ENCODE results near the gene SIGLEC6.

SIGLEC6 gene

GRCh38 chr19:51490676-51491075, 40.8 kb downstream of the SIGLEC6 start:
- Histone ChIP-seq H3K4me3 (ENCODE audit: low read depth, low read length) (no peak overlapping the region), H3K36me3 (ENCODE audit: insufficient read depth, low read length) (no peaks in the 10 kb centered on the region), H2AFZ (ENCODE audit: low read length, unreplicated experiment) (no peak overlapping the region), H3K79me2 (ENCODE audit: control insufficient read depth, insufficient read depth, low read length, unreplicated experiment) (no peaks in the 10 kb centered on the region), H3K4me1 (ENCODE audit: control insufficient read depth, insufficient read depth, low read length, unreplicated experiment) (no peaks in the 10 kb centered on the region), H3K27ac (ENCODE audit: low read depth, low read length) (no peak overlapping the region), H3K27me3 (ENCODE audit: insufficient read depth, low read length) (peaks cover 15% of the 10 kb centered on the region; the same call in 1 of the 2 replicates)

DNA sequence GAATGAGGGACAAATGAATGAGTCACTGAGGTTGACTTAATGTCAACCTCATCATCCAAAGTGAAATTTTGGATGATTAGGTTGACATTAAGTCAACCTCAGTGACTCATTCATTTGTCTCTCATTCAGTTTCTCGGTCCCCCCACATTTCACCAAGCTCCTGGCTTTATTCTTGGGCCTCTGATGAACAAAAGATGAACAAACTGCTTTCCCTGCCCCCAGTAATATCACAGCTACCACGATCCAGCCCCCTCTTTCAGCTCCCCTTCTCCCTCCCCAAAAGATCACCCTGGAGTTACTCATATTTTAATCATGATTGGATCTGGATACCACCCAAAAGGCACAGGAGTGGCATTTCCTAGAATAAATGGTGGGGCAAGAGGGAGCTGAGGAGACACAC, 42.4 kb downstream of the SIGLEC6 start:
- Histone ChIP-seq H3K4me1 (ENCODE audit: control insufficient read depth, insufficient read depth, low read length, unreplicated experiment) (no peaks in the 10 kb centered on the region), H3K27ac (ENCODE audit: low read depth, low read length) (no peak overlapping the region), H3K4me3 (ENCODE audit: low read depth, low read length) (no peak overlapping the region), H3K27me3 (ENCODE audit: insufficient read depth, low read length) (peaks cover 14% of the 10 kb centered on the region; the same call in 1 of the 2 replicates), H2AFZ (ENCODE audit: low read length, unreplicated experiment) (no peak overlapping the region), H3K79me2 (ENCODE audit: control insufficient read depth, insufficient read depth, low read length, unreplicated experiment) (no peaks in the 10 kb centered on the region), H3K36me3 (ENCODE audit: insufficient read depth, low read length) (no peaks in the 10 kb centered on the region)

DNA sequence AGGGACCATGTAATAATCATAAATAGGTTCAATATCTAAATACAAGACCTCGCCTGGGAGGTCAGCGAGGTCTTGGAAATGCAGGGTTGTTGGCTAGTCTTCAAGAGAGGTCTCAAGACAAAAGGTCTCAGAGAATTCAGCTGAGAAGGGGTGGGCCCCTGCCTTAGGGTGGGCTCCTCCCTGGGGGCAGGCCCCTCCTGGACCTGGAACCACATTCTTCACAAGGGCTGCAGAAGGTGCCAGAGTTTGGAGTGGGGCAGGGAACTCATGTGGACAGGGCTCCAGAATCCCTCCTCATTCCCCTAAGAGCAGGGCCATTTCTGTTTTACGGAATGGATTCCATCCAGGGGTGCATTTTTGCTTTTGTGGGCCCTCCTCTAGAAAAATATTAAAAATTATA, 43.0 kb downstream of the SIGLEC6 start:
- Histone ChIP-seq H3K27me3 (ENCODE audit: insufficient read depth, low read length) (peaks cover 13% of the 10 kb centered on the region; the same call in 1 of the 2 replicates), H3K36me3 (ENCODE audit: insufficient read depth, low read length) (no peaks in the 10 kb centered on the region), H2AFZ (ENCODE audit: low read length, unreplicated experiment) (no peak overlapping the region), H3K4me1 (ENCODE audit: control insufficient read depth, insufficient read depth, low read length, unreplicated experiment) (no peaks in the 10 kb centered on the region), H3K4me3 (ENCODE audit: low read depth, low read length) (no peak overlapping the region), H3K79me2 (ENCODE audit: control insufficient read depth, insufficient read depth, low read length, unreplicated experiment) (no peaks in the 10 kb centered on the region), H3K27ac (ENCODE audit: low read depth, low read length) (no peak overlapping the region)

GRCh38 chr19:51485960-51486660, 45.4 kb downstream of the SIGLEC6 start:
- H3K4me1 ChIP-seq (ENCODE audit: control insufficient read depth, insufficient read depth, low read length, unreplicated experiment), result no peaks in the 10 kb centered on the region
- H3K79me2 ChIP-seq (ENCODE audit: control insufficient read depth, insufficient read depth, low read length, unreplicated experiment), result no peaks in the 10 kb centered on the region
- peaks cover 4% of the 10 kb centered on the region; the same call in 1 of the 2 replicates for H3K27me3 ChIP-seq (ENCODE audit: insufficient read depth, low read length)
- no peak overlapping the region for H2AFZ ChIP-seq (ENCODE audit: low read length, unreplicated experiment)
- H3K4me3 ChIP-seq (ENCODE audit: low read depth, low read length), result no peak overlapping the region
- no peaks in the 10 kb centered on the region for H3K36me3 ChIP-seq (ENCODE audit: insufficient read depth, low read length)
- no peak overlapping the region for H3K27ac ChIP-seq (ENCODE audit: low read depth, low read length)

GRCh38 chr19:51480590-51480989, 50.9 kb downstream of the SIGLEC6 start:
- Histone ChIP-seq H3K27ac (ENCODE audit: low read depth, low read length) (no peak overlapping the region), H3K27me3 (ENCODE audit: insufficient read depth, low read length) (peaks cover 4% of the 10 kb centered on the region; the same call in 1 of the 2 replicates), H3K36me3 (ENCODE audit: insufficient read depth, low read length) (no peaks in the 10 kb centered on the region), H2AFZ (ENCODE audit: low read length, unreplicated experiment) (no peak overlapping the region), H3K4me1 (ENCODE audit: control insufficient read depth, insufficient read depth, low read length, unreplicated experiment) (no peaks in the 10 kb centered on the region), H3K79me2 (ENCODE audit: control insufficient read depth, insufficient read depth, low read length, unreplicated experiment) (no peaks in the 10 kb centered on the region), H3K4me3 (ENCODE audit: low read depth, low read length) (no peak overlapping the region)

GRCh38 chr19:51479531-51480331, 51.7 kb downstream of the SIGLEC6 start:
- no peak overlapping the region for H3K27ac ChIP-seq (ENCODE audit: low read depth, low read length)
- H3K79me2 ChIP-seq (ENCODE audit: control insufficient read depth, insufficient read depth, low read length, unreplicated experiment), result no peaks in the 10 kb centered on the region
- H3K4me3 ChIP-seq (ENCODE audit: low read depth, low read length), result no peak overlapping the region
- H3K36me3 ChIP-seq (ENCODE audit: insufficient read depth, low read length), result no peaks in the 10 kb centered on the region
- no peaks in the 10 kb centered on the region for H3K4me1 ChIP-seq (ENCODE audit: control insufficient read depth, insufficient read depth, low read length, unreplicated experiment)
- H2AFZ ChIP-seq (ENCODE audit: low read length, unreplicated experiment), result no peak overlapping the region
- peaks cover 4% of the 10 kb centered on the region; the same call in 1 of the 2 replicates for H3K27me3 ChIP-seq (ENCODE audit: insufficient read depth, low read length)

DNA sequence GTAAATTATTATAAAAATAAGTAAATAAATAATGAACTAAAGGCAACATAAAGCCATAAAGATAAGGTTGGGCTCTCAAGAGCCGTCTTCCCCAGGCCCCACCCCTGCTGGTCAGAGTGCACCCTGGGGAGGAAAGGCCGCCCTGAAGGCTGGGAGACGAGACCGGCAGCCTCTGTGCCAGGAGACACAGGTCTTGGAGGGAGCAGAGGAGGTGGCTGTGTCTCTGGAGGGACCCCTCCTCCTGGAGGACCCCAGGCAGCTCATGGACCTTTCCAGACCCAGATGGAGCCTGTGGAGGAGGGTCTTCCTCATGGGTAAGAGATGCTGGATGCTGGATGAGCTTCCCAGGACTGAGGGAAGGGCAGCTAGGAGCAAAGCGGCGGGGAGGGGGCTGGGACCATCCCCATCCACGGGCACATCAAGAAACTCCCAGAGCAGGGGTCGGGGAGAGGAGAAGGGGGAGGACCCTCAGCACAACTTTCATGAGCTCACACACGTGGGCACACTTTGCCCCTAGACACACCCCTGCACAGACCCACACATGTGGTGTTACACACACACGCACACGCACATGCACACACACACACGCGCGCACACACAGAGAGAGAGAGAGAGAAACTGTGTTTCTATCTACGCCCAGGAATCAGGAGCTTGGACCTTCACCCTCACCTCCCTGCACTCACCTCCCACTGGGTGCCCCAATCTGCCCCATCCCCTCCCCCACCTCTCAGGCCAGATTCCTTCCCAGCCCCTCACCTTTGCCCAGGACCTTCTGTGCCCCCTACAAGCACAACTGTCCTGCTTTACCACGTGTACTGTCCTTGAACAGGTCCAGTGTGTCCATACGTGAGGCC, 52.9 kb downstream of the SIGLEC6 start, which contains the start of gene CEACAM18:
Gene CEACAM18 (plus strand): TSS at position 159 of the 854 bp plus-strand sequence.
- no peaks in the 10 kb centered on the region for H3K79me2 ChIP-seq (ENCODE audit: control insufficient read depth, insufficient read depth, low read length, unreplicated experiment)
- H3K27me3 ChIP-seq (ENCODE audit: insufficient read depth, low read length), result peaks cover 4% of the 10 kb centered on the region; the same call in 1 of the 2 replicates
- H3K27ac ChIP-seq (ENCODE audit: low read depth, low read length), result no peak within 1 kb of the TSS
- H2AFZ ChIP-seq (ENCODE audit: low read length, unreplicated experiment), result no peak within 1 kb of the TSS
- no peaks in the 10 kb centered on the region for H3K36me3 ChIP-seq (ENCODE audit: insufficient read depth, low read length)
- H3K4me1 ChIP-seq (ENCODE audit: control insufficient read depth, insufficient read depth, low read length, unreplicated experiment), result no peaks in the 10 kb centered on the region
- no peak within 1 kb of the TSS for H3K4me3 ChIP-seq (ENCODE audit: low read depth, low read length)

- Histone ChIP-seq H3K27ac (ENCODE audit: low read depth, low read length) (no peak overlapping the region), H2AFZ (ENCODE audit: low read length, unreplicated experiment) (no peak overlapping the region), H3K4me1 (ENCODE audit: control insufficient read depth, insufficient read depth, low read length, unreplicated experiment) (no peaks in the 10 kb centered on the region), H3K79me2 (ENCODE audit: control insufficient read depth, insufficient read depth, low read length, unreplicated experiment) (no peaks in the 10 kb centered on the region), H3K27me3 (ENCODE audit: insufficient read depth, low read length) (no peaks in the 10 kb centered on the region; the same call in 1 of the 2 replicates), H3K4me3 (ENCODE audit: low read depth, low read length) (no peak overlapping the region), H3K36me3 (ENCODE audit: insufficient read depth, low read length) (no peaks in the 10 kb centered on the region)
Measured at GRCh38 chr19:51477344-51477743, 54.1 kb downstream of the SIGLEC6 start.

- H3K36me3 ChIP-seq (ENCODE audit: insufficient read depth, low read length), result no peaks in the 10 kb centered on the region
- no peak overlapping the region for H2AFZ ChIP-seq (ENCODE audit: low read length, unreplicated experiment)
- no peaks in the 10 kb centered on the region for H3K27me3 ChIP-seq (ENCODE audit: insufficient read depth, low read length)
- H3K79me2 ChIP-seq (ENCODE audit: control insufficient read depth, insufficient read depth, low read length, unreplicated experiment), result no peaks in the 10 kb centered on the region
- H3K4me1 ChIP-seq (ENCODE audit: control insufficient read depth, insufficient read depth, low read length, unreplicated experiment), result no peaks in the 10 kb centered on the region
- no peak overlapping the region for H3K4me3 ChIP-seq (ENCODE audit: low read depth, low read length)
- no peak overlapping the region for H3K27ac ChIP-seq (ENCODE audit: low read depth, low read length)
Measured at GRCh38 chr19:51476164-51476563, 55.3 kb downstream of the SIGLEC6 start.

DNA sequence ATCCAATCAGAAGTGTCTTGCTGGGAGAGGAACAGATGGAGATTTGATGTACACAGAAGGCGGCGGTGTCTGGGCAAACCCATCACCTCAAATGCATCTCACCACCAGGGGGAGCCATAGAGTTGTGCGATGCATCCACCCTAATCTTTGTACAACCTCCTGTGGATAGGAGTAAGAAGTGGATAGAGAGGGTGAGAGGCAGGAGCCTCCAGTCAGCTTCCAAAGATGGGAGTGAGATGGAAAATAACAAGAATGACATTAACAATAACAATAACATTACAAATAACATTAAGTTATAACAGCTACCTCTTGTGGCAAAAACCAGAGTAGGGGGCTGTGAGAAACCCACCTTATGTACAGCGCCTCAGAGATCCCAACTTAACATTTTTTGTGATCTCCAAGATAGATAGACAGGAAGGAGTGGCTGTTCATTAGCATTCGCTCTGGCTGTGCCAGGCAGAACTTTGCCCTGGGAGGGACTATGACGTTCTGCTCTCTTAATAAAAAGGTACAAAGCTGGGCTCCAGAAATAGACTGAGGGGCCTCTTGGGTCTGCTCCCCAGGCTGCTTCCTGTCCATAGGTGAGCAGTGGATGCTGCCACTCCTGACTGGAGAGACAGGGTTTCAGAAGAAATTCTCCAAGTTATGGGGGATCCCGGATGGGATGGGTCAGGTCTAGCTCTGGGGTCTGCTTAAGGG, 58.3 kb downstream of the SIGLEC6 start:
- Histone ChIP-seq H3K4me1 (ENCODE audit: control insufficient read depth, insufficient read depth, low read length, unreplicated experiment) (no peaks in the 10 kb centered on the region), H3K27me3 (ENCODE audit: insufficient read depth, low read length) (no peaks in the 10 kb centered on the region), H3K36me3 (ENCODE audit: insufficient read depth, low read length) (no peaks in the 10 kb centered on the region), H3K79me2 (ENCODE audit: control insufficient read depth, insufficient read depth, low read length, unreplicated experiment) (no peaks in the 10 kb centered on the region), H3K27ac (ENCODE audit: low read depth, low read length) (no peak overlapping the region), H3K4me3 (ENCODE audit: low read depth, low read length) (no peak overlapping the region), H2AFZ (ENCODE audit: low read length, unreplicated experiment) (no peak overlapping the region)

Measured in ACC112 (cell line).